ENCODE data around the gene S100PBP.

S100PBP gene

DNA sequence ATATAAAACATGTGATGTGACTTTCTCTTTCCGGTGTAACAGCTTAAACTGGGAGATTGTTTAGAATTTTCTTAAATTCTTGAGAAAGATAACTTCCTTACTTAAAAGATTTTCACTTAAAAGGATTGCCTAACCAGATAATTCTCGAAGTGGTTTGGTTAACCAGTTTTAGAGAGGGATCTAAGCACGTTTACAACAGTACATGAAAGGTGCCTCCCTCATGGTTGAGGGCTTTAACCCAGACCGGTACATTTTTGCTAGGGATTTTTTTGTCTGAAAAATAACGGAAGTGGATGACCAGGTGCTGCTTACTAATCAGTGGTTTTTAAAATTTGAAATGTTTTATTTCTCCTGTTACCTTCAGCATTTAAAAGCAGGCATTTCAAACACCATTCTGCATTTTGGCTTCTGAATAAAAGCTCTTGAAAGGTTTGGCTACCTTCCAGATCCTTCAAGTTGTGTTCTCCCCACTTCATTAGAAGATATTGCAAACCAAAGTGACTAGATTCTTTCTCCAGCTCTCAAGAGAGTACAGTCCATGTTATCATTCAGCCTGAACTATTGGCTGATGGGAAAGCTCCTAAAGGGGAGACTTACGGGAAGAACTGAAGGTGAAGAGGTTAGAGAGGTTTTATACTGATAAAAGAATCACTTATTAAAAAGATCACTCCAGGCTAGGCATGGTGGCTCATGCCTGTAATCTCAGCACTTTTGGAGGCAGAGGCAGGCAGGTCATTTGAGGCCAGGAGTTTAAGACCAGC, 12.8 kb downstream of the S100PBP start:
- DNase-seq = no peak

DNA sequence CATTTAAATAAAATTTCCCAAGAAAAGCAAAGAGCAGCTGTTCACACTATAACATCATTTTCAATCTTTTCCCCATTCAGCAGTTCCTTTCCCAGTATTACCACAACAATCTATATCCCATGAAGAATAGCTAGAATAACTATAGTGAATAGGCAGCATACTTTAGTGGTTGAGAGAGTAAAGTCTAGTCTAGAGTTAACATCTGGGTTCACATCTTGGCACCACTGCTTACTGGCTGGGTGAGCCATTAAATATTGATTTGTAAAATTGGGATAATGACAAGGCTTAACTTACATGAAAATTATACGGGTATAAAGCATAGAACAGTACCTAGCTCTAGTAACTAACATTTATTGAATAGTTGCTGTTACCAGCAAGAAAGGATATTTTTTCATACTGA, 14.4 kb downstream of the S100PBP start:
- DNase-seq = no peak

DNA sequence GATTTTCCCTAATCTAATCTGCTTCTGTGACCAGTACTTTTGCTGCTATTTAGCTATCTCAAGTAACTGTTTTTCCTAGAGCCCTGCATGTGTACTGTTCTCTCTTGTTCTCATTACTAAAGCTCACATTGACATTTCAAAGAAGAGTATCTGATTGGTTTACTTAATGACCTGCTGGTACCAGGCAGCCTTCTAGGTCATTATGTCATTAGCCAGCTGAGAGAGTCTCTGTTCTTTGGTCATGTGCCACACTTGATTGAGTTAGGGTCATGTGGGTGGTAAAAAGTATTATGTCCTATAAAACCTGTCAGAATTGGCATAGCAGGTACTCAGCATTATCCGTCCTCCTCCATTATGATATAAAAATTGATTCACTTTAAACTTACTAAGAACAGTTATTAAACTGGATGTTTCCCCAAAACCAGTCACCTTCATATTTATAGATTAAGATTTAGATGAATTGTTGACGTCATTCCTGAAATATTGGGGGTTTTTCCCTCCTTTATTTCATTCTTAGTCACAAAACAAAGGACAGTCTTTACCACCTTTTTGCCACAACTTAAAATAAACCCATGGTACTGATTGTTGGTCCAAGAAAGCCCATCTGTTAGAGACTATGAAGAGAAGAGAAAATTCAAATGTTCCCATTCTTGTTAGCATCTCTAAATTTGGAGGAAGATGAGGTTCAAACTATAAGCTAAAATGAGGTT, 31.1 kb downstream of the S100PBP start:
- DNase-seq = no peak

DNA sequence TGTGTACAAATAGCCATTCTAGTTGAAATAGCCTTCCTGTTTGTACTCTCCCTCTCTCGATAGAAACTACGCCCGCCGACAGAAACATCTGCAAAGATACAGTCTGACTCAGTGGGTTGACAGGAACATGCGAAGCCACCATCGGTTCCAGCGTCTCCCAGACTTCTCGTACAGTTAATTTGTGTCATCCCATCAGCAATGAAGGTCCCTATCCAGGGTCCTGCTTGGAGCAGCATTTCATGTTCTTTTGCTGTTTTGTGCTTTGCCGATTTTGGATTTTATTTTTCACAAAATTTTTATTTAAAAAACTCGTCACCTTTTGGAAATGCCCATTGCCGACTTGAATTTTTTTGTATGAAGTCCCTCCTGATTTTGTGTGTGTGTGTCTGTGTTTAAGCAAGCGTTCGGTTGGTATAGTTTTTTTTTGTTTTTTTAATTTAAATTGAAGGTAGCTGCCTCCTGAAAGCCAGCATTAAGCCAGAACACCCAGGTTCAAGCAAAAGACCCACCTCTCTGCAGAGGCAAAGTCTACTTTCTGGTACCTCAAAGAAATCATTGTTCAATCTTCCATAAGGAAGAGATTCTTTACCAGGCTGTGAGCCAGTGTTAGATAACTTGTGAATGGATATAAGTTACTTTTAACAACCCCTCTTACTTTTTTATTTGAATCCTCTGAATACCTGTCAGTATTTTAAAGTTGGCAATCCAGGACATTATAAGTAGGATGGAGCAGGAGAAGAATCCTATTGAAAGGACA, 38.6 kb downstream of the S100PBP start:
- no peak for DNase-seq

DNA sequence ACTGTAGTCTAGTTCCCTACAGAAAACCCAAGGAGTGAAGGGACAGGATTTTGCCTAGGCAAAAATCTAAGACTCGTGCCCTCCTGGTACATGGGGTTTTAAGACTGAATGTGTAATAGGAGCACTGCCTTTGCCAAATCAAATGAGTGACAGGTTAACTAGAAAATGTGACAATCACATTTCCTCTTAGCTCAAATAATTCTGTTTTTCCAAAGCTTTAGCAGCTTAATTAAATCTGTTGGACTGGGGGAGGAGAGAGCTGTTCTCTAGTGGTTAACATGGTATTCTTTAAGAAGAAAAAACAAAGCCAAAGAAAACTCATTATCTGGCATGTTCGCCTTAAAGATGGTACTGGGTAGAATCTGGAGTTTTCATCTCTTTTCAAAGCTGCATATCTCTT, 40.7 kb downstream of the S100PBP start:
- DNase-seq = no peak

DNA sequence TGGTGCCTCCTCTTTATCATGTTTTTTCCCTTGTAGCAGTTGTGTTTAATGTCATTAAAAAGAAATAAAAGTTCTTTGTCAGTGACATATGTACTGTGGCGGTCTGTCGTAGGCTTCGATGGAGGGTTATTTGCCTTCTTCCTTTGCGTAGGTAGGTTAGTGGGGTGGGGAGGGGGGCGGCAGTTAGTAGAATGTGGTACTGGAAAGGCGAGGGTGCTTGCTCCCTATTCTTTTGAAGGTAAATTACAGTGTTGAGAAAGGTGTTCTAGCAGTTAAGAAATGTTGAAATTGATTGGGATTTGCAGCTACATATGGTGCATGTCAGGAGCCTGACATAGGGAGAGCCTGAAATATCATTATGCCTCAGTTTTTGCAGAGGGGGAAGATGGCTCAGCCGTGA, 41.3 kb downstream of the S100PBP start:
- no peak for DNase-seq

DNA sequence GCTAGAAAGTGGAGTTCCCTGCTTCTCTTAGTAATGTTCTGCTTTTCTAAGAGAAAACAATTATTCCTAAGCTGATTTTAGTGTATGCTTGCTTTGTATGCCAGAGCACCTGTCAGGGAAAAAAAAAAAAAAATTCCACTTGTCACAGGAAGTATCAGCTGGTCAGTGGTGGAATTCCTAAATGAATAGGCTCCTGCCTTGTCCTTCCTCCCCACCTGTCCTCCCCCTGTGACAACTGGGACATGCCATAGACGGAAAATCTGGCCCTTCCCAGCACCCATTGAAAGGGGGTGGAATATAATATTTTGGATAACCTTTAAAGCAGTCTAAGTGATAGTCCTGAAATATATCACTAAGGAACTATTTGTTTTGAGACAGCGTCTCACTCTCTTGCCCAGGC, 42.5 kb downstream of the S100PBP start:
- DNase-seq = no peak

DNA sequence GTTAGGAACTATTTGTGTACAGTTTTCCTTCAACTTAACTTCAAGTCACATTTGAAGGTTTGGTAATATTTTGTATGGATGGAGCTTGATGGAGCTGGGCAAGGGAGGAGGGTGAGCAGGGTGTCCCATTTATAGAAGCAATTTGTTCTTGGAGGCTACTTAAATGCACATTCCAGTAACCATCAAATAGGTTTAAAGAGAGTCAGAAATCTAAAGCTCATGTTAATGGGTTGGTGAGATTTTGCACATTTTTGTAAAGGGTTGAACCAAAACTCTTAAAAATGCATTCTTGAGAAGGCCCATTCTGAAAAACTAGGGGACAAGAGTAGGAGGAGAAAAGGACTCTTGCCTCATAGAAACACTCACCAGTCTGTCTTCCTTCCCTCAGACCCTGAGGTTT, 43.1 kb downstream of the S100PBP start:
- no peak for DNase-seq

DNA sequence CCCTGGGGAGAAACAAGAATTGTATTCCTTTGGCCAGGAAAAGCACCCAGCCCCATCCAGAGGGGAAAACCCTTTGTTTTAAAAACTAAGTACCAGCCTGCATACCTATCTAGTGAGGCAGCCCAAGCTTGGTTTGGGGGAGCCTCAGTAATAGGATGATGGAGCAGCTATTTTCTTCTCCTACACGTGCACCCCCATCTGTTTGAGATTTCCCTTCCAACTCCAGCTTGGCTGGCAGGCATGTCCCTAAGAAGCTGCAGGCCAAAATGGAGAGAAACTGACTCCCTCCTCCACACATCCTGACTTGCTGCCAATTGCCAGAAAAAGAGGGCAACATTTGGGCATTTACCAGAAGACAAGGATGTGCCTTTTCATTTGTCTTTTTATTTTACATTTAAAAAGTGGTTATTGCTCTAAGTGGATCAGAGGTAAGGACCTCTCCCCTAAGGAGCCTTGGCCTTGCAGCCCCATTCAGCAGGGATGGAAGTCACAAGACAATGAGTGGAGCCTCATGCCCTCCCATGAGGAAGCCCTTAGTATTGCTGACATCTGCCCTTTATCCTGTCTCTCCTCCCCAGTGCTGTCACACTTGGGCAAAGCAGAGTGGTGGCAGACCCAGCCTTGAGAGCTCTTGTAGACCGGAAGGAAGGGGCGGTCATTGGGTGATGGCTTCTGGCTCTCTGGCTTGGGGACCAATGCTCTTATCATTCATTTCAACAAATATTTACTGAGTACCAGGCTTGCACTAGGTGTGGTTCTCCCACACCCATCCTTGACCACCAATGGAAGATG, 44.6 kb downstream of the S100PBP start:
- DNase-seq = no peak

DNA sequence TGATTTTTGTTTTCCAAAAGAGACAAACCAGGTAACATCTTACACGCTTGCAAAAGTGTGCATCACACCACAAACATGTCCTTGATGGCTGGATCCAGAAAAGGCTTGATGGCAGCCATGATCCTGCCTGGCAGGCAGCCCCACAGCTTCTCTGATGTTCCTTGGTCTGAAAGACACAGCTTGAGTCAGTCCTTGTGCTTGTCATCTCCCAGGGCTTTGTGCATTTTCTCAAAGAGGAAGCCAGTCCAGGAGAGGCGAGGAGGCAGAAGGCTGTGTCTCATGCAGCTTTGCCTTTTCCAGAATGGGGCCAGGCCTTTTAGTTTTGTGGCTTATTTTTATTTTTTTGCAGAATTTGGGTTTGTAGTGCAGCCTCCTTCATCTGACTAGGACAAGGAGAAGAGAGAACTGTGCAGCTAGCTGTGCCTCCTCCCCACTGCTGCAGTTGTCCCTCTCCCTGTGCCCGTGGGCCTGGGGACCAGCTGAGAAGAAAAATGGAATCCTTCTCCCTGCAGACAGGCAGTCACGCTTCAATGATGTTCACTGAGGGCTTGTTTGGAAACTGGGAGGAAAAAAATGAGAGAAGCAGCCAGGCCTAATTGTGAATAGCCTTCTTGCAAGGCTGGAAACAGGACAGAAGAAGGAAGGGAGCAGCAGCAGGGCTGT, 45.9 kb downstream of the S100PBP start:
- DNase-seq = no peak

DNA sequence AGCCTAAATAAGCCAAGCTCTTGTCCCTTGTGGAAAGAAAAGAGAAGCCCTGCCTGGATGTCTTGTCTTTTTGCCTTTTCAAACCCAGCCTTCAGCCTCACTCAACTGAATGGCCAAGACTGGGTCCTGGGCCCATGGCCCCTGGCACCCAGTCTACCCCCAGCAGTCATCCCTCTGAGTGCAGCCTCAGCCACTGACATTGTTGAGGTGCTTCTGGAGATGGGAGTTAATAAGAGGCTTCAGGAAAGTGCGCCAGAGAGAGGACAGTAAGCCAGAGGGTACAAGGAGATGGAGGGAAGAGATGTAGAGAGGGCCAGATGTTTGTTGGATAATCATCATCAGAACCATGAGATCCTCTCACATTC, 46.4 kb downstream of the S100PBP start:
- DNase-seq = no peak

DNA sequence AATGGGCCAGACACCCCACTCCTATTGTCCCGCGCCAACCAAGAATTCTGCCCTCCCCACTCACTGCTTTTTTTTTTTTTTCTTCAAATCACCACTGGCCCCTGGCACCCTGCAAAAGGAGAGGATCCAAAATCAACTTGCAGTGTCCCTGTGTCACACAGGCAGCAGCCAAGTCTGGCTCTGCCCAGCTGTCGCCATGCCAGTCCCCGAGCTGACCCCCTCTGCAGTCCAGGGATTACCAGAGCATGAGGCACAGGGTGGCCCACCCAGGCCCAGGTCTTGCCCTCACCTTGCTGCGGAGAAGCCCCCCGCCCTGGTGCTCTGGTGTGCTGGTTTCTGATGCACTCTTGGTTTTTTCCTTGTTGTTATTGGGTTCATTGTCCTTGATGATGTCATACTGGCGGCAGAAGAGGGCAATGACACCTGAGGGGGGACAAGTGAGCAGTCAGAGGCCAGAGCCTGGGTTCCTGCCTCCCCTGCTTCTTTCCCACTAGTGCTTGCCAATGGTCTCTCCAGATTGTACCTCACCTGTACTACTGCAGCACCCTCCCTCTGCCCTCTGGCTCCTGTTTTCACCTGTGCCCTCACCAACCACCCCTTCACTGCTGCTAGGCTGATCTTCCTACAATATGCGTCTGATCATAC, 47.0 kb downstream of the S100PBP start:
- DNase-seq = no peak

DNA sequence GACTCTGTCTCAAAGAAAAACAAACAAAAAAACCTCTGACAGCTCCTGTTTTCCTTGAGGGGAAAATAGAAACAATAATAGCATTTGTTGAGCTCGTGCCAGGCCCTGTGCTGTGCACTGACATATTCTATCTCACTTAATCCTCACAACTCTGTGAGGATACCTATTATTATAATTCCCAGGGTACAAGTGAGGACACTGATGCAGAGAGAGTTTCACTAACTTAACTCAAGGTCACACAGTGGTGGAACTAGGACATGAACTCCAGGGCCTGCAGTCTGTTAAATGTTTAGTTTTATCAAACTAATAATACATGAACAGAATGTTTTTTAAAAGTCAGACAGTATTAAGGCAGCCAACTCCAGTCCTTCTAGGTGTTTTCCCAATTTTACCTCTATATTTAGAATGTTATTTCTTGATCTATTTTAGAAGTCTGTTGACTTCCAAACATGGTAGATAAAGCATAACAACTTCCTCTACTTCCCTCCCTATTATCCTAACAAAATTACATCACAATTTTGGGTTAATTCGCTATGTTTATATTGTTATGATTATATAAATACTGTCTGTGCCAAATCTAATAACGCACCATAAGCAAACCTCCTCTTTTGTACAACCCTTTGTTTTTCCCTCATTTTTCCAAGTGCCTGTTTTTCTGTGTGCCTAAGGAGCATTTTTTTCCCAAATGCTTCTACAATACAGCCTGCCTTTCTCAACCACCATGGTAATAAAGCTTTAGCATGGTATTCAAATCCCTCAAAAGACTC, 48.4 kb downstream of the S100PBP start:
- no peak for DNase-seq

DNA sequence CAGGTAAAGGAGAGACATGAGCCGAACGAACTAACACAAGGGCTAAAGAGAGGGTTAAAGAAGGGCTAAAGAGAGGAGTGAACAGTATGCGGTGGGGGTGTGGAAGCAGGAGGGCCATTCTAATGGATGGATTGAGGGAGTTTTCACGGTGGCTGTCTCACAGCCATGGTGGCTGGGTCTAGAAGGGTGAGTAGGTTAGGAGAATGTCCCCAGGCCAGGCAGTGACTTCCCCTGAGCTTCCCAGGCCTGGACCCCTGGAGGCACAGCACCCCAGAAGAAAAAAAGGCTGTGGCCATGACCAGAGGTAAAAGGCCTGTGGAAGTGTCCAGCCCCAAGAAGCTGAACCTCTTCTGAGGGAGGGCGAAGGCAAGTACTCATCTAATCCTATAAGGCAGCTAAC, 49.7 kb downstream of the S100PBP start:
- DNase-seq = no peak

DNA sequence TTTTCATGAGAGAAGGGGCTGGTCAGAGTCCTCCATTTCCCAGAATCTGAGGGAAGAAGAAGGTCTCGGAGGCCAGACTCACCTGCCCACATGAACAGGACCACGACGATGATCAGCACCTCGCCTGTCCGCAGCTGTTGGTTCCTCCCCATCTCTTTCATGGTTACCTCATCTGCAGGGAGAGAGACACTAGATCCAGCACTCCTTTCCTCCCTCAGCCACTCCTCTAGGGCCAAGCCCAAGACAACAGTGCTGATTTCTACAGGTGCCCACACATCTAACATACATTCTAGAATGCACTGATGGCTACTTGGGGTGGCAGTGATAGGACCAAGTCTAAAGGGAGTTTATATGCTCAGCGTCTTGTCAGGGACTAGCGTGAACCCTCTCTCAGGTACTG, 50.2 kb downstream of the S100PBP start:
- DNase-seq = no peak

DNA sequence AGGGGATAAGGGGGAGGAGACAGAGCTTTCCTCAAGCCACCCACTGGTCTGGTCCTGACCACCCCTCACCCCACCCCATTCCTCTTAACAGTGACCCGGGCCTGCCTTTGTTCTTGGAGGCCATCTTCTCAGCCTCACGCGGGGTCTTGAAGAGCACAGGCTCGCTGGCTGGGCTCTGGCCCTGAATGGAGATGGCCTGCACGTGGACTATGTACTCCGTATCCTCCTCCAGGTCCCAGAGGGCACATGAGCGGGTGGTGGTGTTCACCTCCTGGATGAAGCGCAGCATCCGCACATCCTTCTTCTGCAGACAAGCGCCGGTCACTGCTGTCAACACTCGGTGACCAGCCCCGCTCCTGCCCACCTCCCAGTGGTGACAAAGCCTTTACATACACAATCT, 50.6 kb downstream of the S100PBP start:
- no peak for DNase-seq

DNA sequence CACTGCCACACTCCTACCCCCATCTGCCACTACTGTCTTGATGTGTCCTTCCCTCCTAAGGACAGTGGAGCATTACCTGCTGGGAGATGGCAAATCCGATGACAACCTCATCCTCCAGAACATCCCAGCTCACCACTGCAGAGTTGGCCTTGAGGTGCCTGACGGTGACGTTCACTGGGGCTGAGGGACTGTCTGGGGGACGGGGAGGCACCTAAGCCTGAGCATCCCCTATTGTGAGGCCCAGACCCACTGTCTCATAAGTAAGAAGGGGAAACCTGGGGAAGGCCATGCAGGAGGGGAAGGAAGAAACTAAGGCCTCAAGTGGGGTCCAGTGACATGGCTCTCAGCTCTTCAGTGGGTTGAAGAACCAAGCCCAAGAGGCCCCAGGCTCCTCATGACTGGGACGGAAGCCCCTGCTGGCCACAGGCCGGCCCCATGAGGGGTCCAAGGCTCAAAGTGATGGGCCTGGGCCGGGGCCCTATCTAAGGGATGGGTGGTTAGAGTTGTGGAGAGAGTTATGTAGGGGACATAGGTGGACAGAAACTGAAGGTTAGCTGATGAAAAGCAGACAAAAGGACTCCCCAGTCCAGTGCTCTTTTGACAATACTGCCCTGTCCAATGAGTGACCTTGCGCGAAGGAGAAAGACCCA, 51.5 kb downstream of the S100PBP start:
- DNase-seq = no peak

DNA sequence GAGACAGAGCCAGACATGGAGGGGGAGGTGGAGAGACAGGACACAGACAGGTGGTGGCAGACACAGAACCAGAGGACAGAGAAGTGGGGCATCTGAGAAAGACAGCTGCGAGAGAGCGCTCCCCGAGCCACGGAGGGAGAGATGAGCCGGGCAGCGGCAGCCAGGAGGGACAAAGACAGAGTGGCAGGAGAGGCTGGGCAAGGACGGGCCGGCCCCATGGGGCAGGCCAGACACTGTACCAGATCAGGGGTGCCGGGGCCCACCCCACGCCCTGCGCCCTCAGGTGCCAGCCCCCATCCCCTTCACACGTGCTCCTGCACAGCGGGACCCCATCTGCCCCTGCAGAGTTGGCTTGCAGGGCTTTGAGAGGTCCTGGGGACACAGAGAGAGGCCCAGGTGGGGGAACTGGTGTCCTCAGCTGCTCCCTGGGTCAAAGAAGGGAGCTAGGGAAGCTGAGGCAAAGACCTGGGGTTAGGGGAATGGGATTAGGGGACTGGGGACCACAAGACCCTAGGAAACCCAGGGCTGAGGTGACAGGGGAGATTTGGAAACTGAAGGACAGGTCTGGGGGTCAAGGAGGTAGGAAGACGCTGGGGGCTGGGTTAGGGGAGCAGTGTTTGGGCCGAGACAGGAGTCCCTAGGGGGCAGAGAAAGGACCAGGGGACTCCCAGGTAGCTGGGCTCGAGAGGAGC, 52.6 kb downstream of the S100PBP start:
- DNase-seq = no peak

DNA sequence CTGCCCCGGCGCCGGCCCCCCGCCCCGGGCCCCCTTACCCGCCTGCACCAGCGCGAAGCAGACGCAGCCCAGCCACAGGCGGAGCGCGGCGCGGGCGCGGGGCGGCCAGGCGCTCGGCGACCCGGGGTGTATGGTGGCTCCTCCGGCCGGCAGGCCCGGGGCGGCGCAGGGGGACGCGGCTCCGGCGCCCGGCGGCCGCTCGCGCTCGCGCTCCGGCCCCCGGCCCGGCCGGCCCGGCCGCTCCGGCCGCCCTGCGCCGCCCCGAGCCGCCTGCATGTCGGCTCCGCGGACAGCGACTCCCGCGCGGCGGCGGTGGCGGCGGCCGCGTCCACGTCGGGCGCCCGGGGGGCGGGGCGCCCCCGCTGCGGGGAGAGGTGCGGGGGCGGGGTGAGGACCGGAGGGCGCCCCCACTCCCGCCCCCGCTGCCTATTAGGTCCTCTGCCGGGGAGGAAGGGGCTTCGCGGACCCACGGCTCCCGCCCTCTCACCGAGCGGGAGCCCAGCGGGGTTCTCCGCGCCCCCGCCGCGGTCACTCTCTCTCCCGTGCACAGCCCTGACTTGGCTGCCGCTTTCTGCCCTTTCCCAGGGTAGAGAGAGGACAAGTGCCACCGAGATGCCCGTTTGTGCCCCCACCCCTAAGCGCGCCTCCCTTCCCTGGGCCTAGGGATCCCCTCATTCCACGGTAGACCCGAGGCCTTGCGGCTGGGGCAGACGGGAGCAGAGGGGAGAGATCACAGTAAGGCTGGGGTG, 53.3 kb downstream of the S100PBP start, which contains the start of gene FNDC5:
Gene FNDC5 (minus strand): TSS at position 298 of the 749 bp plus-strand sequence.
- no peak for DNase-seq

Data from activated naive CD4-positive, alpha-beta T cell treated with anti-CD3 and anti-CD28 coated beads, Interleukin-2, amount 50 U/mL, for 16 hours (primary cell).